ENCODE data around the gene PRRT1B. TPM values are rescaled to one million over a fixed set of nuclear protein-coding genes. Genes with fewer than 3 reads are reported as not detected.

PRRT1B gene
- total RNA-seq, 1 donor from 2014 or later = not detected

GRCh38 chr9:131523086-131523388 lies 22.3 kb upstream of the PRRT1B start:
- H3K36me3 Mint-ChIP-seq = peaks cover 29% of the 10 kb centered on the region
- no peaks in the 10 kb centered on the region for H3K4me1 Mint-ChIP-seq
- no peak for DNase-seq (ENCODE audit: low spot score in 2 of 2, unreplicated experiment in 2 of 2)
- H3K9me3 Mint-ChIP-seq = no peaks in the 10 kb centered on the region
- no peak overlapping the region for H3K4me3 Mint-ChIP-seq
- no peak for TF ChIP-seq CTCF (IDR thresholded peaks at IDR 0.05; ENCODE audit: unreplicated experiment)
- H3K27ac Mint-ChIP-seq = no peak overlapping the region
- no peaks in the 10 kb centered on the region for H3K27me3 Mint-ChIP-seq (ENCODE audit: low read depth)

- peaks cover 29% of the 10 kb centered on the region for H3K36me3 Mint-ChIP-seq
Measured at GRCh38 chr9:131523451-131524435, 21.6 kb upstream of the PRRT1B start.

GRCh38 chr9:131524665-131525315 lies 20.5 kb upstream of the PRRT1B start:
- no peaks in the 10 kb centered on the region for H3K27me3 Mint-ChIP-seq (ENCODE audit: low read depth)
- no peak for TF ChIP-seq CTCF (IDR thresholded peaks at IDR 0.05; ENCODE audit: unreplicated experiment)
- no peak for DNase-seq (ENCODE audit: low spot score in 2 of 2, unreplicated experiment in 2 of 2)
- peak overlapping the region; percentile 50 for H3K27ac Mint-ChIP-seq
- peaks cover 20% of the 10 kb centered on the region for H3K36me3 Mint-ChIP-seq
- no peaks in the 10 kb centered on the region for H3K9me3 Mint-ChIP-seq
- H3K4me1 Mint-ChIP-seq = peaks cover under 1% of the 10 kb centered on the region
- no peak overlapping the region for H3K4me3 Mint-ChIP-seq

More at GRCh38 chr9:131523451-131524435, 21.6 kb upstream of the PRRT1B start:
- Mint-ChIP-seq H3K27me3 (ENCODE audit: low read depth) (no peaks in the 10 kb centered on the region), H3K9me3 (no peaks in the 10 kb centered on the region), H3K27ac (no peak overlapping the region), H3K4me3 (no peak overlapping the region), H3K4me1 (no peaks in the 10 kb centered on the region)
- no peak for TF ChIP-seq CTCF (IDR thresholded peaks at IDR 0.05; ENCODE audit: unreplicated experiment)
- DNase-seq (ENCODE audit: low spot score in 2 of 2, unreplicated experiment in 2 of 2) = no peak

GRCh38 chr9:131525643-131526565 lies 19.4 kb upstream of the PRRT1B start:
- H3K27ac Mint-ChIP-seq = no peak overlapping the region
- peaks cover 7% of the 10 kb centered on the region for H3K4me1 Mint-ChIP-seq
- H3K27me3 Mint-ChIP-seq (ENCODE audit: low read depth) = no peaks in the 10 kb centered on the region
- H3K36me3 Mint-ChIP-seq = peaks cover 18% of the 10 kb centered on the region
- DNase-seq (ENCODE audit: low spot score in 2 of 2, unreplicated experiment in 2 of 2) = no peak
- H3K9me3 Mint-ChIP-seq = no peaks in the 10 kb centered on the region
- no peak overlapping the region for H3K4me3 Mint-ChIP-seq
- no peak for TF ChIP-seq CTCF (IDR thresholded peaks at IDR 0.05; ENCODE audit: unreplicated experiment)

GRCh38 chr9:131528186-131528585 lies 17.1 kb upstream of the PRRT1B start:
- Mint-ChIP-seq H3K4me1 (peaks cover 7% of the 10 kb centered on the region), H3K36me3 (peaks cover 18% of the 10 kb centered on the region), H3K27ac (no peak overlapping the region), H3K4me3 (peak overlapping the region; percentile 53), H3K9me3 (no peaks in the 10 kb centered on the region), H3K27me3 (ENCODE audit: low read depth) (no peaks in the 10 kb centered on the region)
- DNase-seq (ENCODE audit: low spot score in 2 of 2, unreplicated experiment in 2 of 2) = no peak
- TF ChIP-seq CTCF (IDR thresholded peaks at IDR 0.05; ENCODE audit: unreplicated experiment) = no peak
